Pancreas (tissue), 10 donors: ENCODE data around the gene DIP2C. TPM values are rescaled to one million over a fixed set of nuclear protein-coding genes. Genes with fewer than 3 reads are reported as not detected.
A peak's percentile ranks its signal among the peaks of the same experiment; 100 is the strongest.

Source experiments
- ATAC-seq, 4 donors: fragments of 200-7000 bp; cut with Tn5 transposase; one replicate each; pipeline versions ENCODE4 v1.8.0 to v1.9.1; 2020; ENCODE audit warnings: mild to moderate bottlenecking in 4 of 4, moderate library complexity in 4 of 4
- DNase-seq, 6 donors: peaks; one replicate each; pipeline ENCODE4 v3.0.0-alpha.2; 2020
- FAIRE-seq: peaks from 2 replicates; lab custom pipeline; 2012; peaks lifted over from hg19 to GRCh38; lab: Jason Lieb, UNC
- H3K27ac ChIP-seq, 4 donors: fragments of 200-600 bp; sonication (generic); 1 replicate in 3 of 4; 2 replicates in 1 of 4; pipeline versions ENCODE4 v1.5.0 to v1.8.0; 2020
- H3K27me3 ChIP-seq, 4 donors: fragments of 200-600 bp; one replicate each; pipeline ENCODE4 v1.8.0; 2021
- H3K36me3 ChIP-seq, 3 donors: fragments of 200-600 bp; sonication (generic) in 1 of 3; one replicate each; pipeline versions ENCODE4 v1.5.0 to v1.8.0; 2020 to 2021
- H3K4me1 ChIP-seq, 3 donors: fragments of 200-600 bp; one replicate each; pipeline ENCODE4 v1.8.0; 2021
- H3K4me3 ChIP-seq, 4 donors: fragments of 200-600 bp; sonication (generic) in 2 of 4; one replicate each; pipeline versions ENCODE4 v1.5.0 to v1.8.0; 2020 to 2021
- H3K9me3 ChIP-seq, 4 donors: fragments of 200-600 bp; one replicate each; pipeline ENCODE4 v1.8.0; 2021
- WGBS, 2 donors: extraction: QIAGEN DNeasy Blood & Tissue Kit; methylation state at CpG; one replicate each; pipeline ENCODE4 v1.1.7; 2013; 5-methylcytosine and 5-hydroxymethylcytosine counted together
- intact Hi-C, 3 donors: fragments of 100-400 bp; cut with DNase I; formaldehyde crosslinking; loops; one replicate each; pipeline versions ENCODE4 v1.11.1 to v1.14.2; 2022
- polyA plus RNA-seq, 2 donors: library from polyadenylated mRNA; stranded (reverse); fragments of 200-250 nt; gene quantifications; one replicate each; pipeline ENCODE4 v1.2.3, GENCODE V29; 2013
- total RNA-seq, 6 donors: library from RNA; stranded (reverse); fragmentation: NEBNext Ultra II Directional in 4 of 6; extraction: Animal tissue kit (Norgen Biotek cat#: 25700) in 4 of 6; gene quantifications; one replicate each; pipeline versions ENCODE4 v1.2.1 to v1.2.4, GENCODE V29; 2021 to 2023
- TF ChIP-seq, protein P1 (sequence below), 4 donors: fragments of 200-600 bp; sonication (generic) in 3 of 4; IDR thresholded peaks; one replicate each; pipeline versions ENCODE4 v1.5.0 to v1.8.0; 2021; ENCODE audit warnings: antibody characterized with exemption in 4 of 4
- donor health status: healthy with polysubstance abuse.
- donor health status: DM: no; HTN: no; CAD: no; lungs with moderate emphysema.
- donor health status: DM: no; HTN: no; CAD: no.
- donor health status: control.
- donor health status: control.
- donor health status: Bipolar disorder and iron deficiency.
- donor health status: DM: yes; HTN: yes; CAD: no.
- donor health status: DM: no; HTN: no; CAD: no.
- donor health status: DM: no; HTN: no; CAD: no.
- donor health status: DM: yes; HTN: yes; CAD: no.

Gene DIP2C
- total and polyA plus RNA-seq, 8 donors = 4.3 to 11.8 (median 7.3) TPM

DNA sequence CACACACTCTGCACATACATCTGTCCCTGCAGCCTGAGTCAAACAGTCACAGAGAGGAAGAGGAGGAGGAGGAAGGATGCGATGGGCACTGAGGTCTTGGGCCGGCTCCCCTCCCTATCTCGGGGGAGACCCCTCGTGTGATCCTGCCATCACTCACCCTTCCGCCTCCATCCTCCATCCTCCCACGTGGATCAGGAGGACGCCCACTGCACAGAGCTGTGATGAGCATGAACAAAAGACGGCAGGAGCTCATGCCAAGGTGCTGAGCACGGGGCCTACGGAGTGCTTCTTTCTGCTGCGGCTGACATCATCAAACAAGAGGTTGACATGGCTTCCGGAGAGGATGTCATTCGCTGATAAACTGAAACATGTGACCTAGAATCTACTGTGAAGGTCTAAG is 68.0 kb downstream of the DIP2C start:
- TF ChIP-seq, protein P1, sequence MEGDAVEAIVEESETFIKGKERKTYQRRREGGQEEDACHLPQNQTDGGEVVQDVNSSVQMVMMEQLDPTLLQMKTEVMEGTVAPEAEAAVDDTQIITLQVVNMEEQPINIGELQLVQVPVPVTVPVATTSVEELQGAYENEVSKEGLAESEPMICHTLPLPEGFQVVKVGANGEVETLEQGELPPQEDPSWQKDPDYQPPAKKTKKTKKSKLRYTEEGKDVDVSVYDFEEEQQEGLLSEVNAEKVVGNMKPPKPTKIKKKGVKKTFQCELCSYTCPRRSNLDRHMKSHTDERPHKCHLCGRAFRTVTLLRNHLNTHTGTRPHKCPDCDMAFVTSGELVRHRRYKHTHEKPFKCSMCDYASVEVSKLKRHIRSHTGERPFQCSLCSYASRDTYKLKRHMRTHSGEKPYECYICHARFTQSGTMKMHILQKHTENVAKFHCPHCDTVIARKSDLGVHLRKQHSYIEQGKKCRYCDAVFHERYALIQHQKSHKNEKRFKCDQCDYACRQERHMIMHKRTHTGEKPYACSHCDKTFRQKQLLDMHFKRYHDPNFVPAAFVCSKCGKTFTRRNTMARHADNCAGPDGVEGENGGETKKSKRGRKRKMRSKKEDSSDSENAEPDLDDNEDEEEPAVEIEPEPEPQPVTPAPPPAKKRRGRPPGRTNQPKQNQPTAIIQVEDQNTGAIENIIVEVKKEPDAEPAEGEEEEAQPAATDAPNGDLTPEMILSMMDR (IDR thresholded peaks at IDR 0.05) = no peak
- ATAC-seq (no peak), DNase-seq (no peak)

DNA sequence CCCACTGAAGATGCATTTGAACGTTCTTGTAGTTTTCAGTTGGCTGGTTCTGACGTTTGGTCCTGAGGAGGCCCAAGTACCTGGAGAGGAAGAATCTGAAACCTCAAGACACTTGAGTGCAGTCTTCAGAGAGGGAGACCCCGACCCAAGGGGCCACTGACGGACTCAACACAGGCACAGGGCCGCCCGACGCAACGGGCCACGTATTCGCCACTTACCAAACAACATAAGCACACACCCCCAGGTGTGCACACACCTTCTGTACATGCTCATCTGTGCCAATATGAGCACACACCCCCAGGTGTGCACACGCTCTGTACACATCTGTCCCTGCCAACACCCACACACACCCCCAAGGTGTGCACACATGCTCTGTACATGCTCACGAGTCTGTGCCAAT is 68.5 kb downstream of the DIP2C start:
- TF ChIP-seq, protein P1 (IDR thresholded peaks at IDR 0.05) = no peak
- Histone ChIP-seq H3K27me3 (no peaks in the 10 kb centered on the region), H3K4me1 (peaks cover 19 to 35% (median 23%) of the 10 kb centered on the region in 3 donors), H3K4me3 (no peak overlapping the region), H3K36me3 (no peaks in the 10 kb centered on the region), H3K9me3 (no peaks in the 10 kb centered on the region), H3K27ac (no peak overlapping the region)
- DNase-seq (peak in 1 of 6 donors; percentile 37), ATAC-seq (no peak), FAIRE-seq (no peak)
- intact Hi-C loops = no loop called here
- 90 to 92% methylated on average over 12 of the region's 12 CpGs for WGBS, 2 donors

More for the DNA sequence above, 68.0 kb downstream of the DIP2C start:
- no peaks in the 10 kb centered on the region for H3K9me3 ChIP-seq
- no peak overlapping the region for H3K27ac ChIP-seq
- intact Hi-C loops = no loop called here
- H3K27me3 ChIP-seq = no peaks in the 10 kb centered on the region
- FAIRE-seq = no peak
- H3K36me3 ChIP-seq = no peaks in the 10 kb centered on the region
- WGBS, 2 donors = 81 to 89% methylated on average over 13 of the region's 13 CpGs
- peaks cover 19 to 32% (median 23%) of the 10 kb centered on the region in 3 donors for H3K4me1 ChIP-seq
- H3K4me3 ChIP-seq = no peak overlapping the region

DNA sequence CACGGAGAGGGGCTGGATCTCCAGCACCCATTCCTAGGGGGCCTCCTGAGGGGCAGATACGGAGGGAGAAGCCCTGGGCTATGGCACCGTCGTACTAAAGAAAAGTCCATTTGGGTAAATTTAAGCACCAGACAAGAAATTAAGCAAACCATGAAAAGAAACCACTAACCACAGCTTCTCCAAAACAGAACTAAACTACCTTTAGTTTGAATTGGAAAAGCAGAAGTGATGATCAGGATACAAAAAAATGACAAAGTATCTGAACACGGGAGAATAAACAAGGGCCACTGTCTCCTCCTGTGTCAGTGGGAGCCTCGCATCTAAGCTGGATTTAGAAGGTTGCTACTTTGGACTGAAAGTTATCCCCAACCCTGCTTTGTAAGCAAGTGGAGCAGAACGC is 69.1 kb downstream of the DIP2C start:
- FAIRE-seq = no peak
- peak in 1 of 6 donors; percentile 19 for DNase-seq
- Histone ChIP-seq H3K27ac (no peak overlapping the region), H3K27me3 (no peaks in the 10 kb centered on the region), H3K9me3 (no peaks in the 10 kb centered on the region), H3K36me3 (no peaks in the 10 kb centered on the region), H3K4me3 (no peak overlapping the region), H3K4me1 (peaks cover 15 to 32% (median 22%) of the 10 kb centered on the region in 3 donors)
- intact Hi-C loops = no loop called here
- TF ChIP-seq, protein P1 (IDR thresholded peaks at IDR 0.05) = no peak
- ATAC-seq = no peak
- 91% methylated on average over 7 of the region's 7 CpGs for WGBS, 2 donors

DNA sequence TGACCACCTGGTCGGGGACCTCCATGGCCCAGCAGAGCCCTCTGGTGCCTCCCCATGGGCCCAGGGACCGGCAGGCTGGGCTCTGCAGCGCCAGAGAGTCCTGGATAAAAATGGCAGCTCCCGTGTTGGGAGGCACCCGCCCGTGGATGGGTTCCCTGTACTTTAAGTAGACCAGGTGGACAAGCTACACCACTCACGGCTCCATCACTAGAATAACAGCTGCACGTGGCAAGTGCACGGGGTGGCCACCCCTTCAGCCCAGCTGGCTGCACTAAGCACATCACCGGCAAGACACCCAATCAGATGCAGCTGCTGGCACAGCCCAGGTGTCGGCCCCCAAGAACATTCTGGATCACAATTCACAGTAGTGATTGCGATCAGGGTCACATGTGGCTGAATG is 69.8 kb downstream of the DIP2C start:
- H3K9me3 ChIP-seq = no peaks in the 10 kb centered on the region
- peak in 2 of 6 donors; percentile 32 to 33 for DNase-seq
- no peaks in the 10 kb centered on the region for H3K36me3 ChIP-seq
- no peak for FAIRE-seq
- no peak overlapping the region for H3K4me3 ChIP-seq
- no peak overlapping the region for H3K27ac ChIP-seq
- H3K4me1 ChIP-seq = peaks cover 14 to 26% (median 24%) of the 10 kb centered on the region in 3 donors
- no peak for ATAC-seq
- no peaks in the 10 kb centered on the region for H3K27me3 ChIP-seq
- 93 to 95% methylated on average over 12 of the region's 12 CpGs for WGBS, 2 donors
- TF ChIP-seq, protein P1 (IDR thresholded peaks at IDR 0.05) = no peak
- intact Hi-C loops = no loop called here

DNA sequence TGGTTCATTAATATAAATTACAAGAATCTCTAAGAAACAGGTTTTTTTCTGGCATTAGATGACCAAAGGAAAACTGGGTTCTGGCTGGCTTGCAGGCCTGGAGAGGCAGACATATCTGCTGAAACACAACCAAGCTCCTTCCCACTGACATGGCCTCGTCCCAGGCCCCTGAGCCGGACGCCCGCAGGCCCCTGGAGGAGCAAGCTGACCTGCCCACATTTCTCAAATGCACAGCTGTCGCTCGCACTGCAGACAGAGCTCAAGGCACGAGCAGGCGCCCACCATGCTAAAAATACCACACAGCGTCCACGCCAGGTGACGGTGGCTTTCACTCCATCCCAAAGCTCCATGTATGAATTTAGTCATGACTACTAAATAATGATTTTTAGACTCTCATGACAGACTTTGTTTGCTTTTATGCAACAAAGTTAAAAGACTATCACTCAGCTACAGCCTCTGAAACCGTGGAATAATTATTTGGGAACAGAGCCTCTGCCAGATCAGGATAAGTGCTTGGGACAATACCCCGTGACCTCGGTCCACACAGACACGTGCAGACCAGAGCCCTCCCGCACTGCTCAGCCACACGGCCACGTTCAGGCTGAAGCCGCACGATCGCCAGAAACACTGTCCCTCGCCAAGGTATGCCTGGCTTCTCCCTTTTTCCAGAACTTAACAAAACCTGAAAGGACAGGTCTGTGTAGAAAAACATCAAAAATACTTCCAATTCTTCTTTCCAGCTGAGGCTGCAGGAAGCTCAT is 71.1 kb downstream of the DIP2C start:
- Histone ChIP-seq H3K4me1 (peaks cover 21 to 31% (median 26%) of the 10 kb centered on the region in 3 donors), H3K36me3 (no peaks in the 10 kb centered on the region), H3K27ac (peak overlapping the region in 3 of 4 donors; percentile 1 to 16 (median 11)), H3K4me3 (no peak overlapping the region), H3K27me3 (no peaks in the 10 kb centered on the region), H3K9me3 (no peaks in the 10 kb centered on the region)
- FAIRE-seq (no peak), ATAC-seq (peak; percentile 34 to 59 (median 48)), DNase-seq (peak in 2 of 6 donors; percentile 45 to 58)
- TF ChIP-seq, protein P1 (IDR thresholded peaks at IDR 0.05) = no peak
- 29 to 41% methylated on average over 22 of the region's 22 CpGs for WGBS, 2 donors
- intact Hi-C loops = no loop called here
